Neural progenitor cell (in vitro differentiated cells): ENCODE measurements around the gene NAALADL1.

ENCODE experiments used
- CTCF ChIP-seq: fragments of 200-600 bp; sonication (generic); IDR thresholded peaks from 2 replicates; pipeline ENCODE4 v1.5.1; 2017; ENCODE audit warnings: antibody characterized with exemption, mild to moderate bottlenecking
- EZH2 ChIP-seq: fragments of 200-600 bp; sonication (generic); IDR thresholded peaks from 2 replicates; pipeline ENCODE4 v1.6.1; 2017; ENCODE audit warnings: antibody characterized with exemption, mild to moderate bottlenecking, moderate library complexity
- EZH2phosphoT487 ChIP-seq: fragments of 200-600 bp; sonication (generic); IDR thresholded peaks from 2 replicates; pipeline ENCODE4 v1.6.1; 2017; ENCODE audit warnings: antibody characterized with exemption

- no peak for TF ChIP-seq EZH2
- no peak for TF ChIP-seq EZH2phosphoT487
- TF ChIP-seq CTCF: no peak
Observed at GRCh38 chr11:65036931-65037330, 21.4 kb downstream of the NAALADL1 start.
